MG63 (cell line): Measurements from ENCODE around the gene PJA2. TPM values are rescaled to one million over a fixed set of nuclear protein-coding genes. Genes with fewer than 3 reads are reported as not detected.

ENCODE experiments used
- DNase-seq: peaks from one replicate; pipeline ENCODE4 v3.0.0-alpha.2; 2020
- H3K27me3 ChIP-seq: fragments of 250-450 bp; sonication (Bioruptor Pico); 2 replicates; pipeline ENCODE4 v1.5.1; 2020; ENCODE audit warnings: mild to moderate bottlenecking, moderate library complexity
- H3K36me3 ChIP-seq: fragments of 250-450 bp; sonication (Bioruptor Pico); 2 replicates; pipeline ENCODE4 v1.5.1; 2020; ENCODE audit warnings: mild to moderate bottlenecking, moderate library complexity
- H3K4me3 ChIP-seq: fragments of 250-450 bp; sonication (Bioruptor Pico); 2 replicates; pipeline ENCODE4 v1.5.1; 2020; ENCODE audit warnings: mild to moderate bottlenecking, moderate library complexity
- H3K9me3 ChIP-seq: fragments of 250-450 bp; sonication (Bioruptor Pico); 2 replicates; pipeline ENCODE4 v1.5.1; 2020; ENCODE audit warnings: mild to moderate bottlenecking, moderate library complexity
- total RNA-seq: library from RNA; depleted of rRNA; stranded (reverse); fragments of >200 nt; shearing (Covaris generic); gene quantifications from 2 replicates; pipeline ENCODE4 v1.2.3, GENCODE V29; 2014; ENCODE audit warnings: low replicate concordance

Gene PJA2
- total RNA-seq, 1 experiment from 2014 or later = 43.8 TPM

DNA sequence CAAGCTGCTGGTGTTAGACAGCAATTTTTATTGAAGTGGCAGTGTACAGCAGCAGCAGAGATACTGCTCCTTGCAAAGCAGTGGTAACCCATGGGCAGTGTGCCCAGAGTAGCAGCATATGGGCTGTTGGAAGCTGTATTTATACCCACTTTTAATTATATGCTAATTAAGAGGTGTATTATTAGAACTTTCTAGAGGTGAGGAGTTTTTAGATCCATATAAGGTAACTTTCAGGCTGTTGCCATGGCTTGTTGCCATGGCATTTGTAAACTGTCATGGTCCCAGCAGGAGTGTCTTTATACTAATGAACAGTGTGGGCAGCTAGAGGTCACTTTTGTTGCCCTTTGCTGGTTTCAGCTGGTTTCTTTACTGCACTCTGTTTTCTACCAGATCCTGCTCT, 3.7 kb upstream of the PJA2 start:
- Histone ChIP-seq H3K9me3 (peaks cover 2% of the 10 kb centered on the region; the same call in 1 of the 2 replicates), H3K4me3 (no peak overlapping the region), H3K36me3 (no peaks in the 10 kb centered on the region), H3K27me3 (no peaks in the 10 kb centered on the region)
- peak; percentile 41 for DNase-seq

DNA sequence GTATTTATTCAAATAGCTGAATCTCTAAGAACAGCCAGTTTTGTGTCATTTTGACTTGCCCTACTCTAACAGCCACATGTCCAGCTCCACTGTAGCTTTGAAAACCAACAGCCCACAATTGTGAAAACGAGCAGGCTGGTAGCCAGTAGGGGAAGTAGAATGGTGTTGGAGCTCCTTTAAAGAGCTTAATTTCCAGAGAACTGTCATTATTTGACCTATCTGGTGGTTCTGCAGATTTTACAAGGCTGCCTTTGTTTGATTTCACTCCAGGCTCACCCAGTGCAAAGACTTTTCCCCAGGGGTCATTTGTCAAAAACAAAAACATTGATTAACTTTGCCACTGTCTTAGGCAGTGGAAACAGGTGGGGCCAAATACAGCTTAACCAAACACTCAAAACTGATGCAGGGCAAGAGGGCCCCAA, 3.2 kb upstream of the PJA2 start:
- no peak overlapping the region for H3K4me3 ChIP-seq
- no peak for DNase-seq
- peaks cover 2% of the 10 kb centered on the region; the same call in 1 of the 2 replicates for H3K9me3 ChIP-seq
- H3K36me3 ChIP-seq = no peaks in the 10 kb centered on the region
- no peaks in the 10 kb centered on the region for H3K27me3 ChIP-seq

DNA sequence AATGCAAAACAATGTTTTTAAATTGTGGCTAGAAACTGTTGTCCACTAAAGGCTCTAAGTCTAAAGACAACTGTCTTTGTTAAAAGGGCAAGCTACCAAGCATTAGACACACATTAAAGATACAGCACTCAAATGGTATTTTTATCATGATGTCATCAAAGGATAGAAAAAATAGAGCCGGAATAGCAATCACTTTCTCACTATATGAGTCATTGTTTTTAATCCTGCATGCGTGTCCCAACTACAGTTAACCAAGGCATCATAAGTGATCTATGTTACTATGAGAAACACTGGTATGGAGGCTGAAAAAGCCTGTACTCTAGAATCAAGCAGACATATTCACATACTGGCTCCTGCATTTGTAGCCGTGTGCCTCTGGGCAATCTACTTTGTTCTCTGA, 1.9 kb upstream of the PJA2 start:
- Histone ChIP-seq H3K4me3 (peak overlapping the region; percentile 55; the same call in 1 of the 2 replicates), H3K9me3 (peaks cover 2% of the 10 kb centered on the region; the same call in 1 of the 2 replicates), H3K27me3 (no peaks in the 10 kb centered on the region), H3K36me3 (0 out of 2 replicates have a peak, but pooled peaks cover 3% of the 10 kb centered on the region)
- no peak for DNase-seq

DNA sequence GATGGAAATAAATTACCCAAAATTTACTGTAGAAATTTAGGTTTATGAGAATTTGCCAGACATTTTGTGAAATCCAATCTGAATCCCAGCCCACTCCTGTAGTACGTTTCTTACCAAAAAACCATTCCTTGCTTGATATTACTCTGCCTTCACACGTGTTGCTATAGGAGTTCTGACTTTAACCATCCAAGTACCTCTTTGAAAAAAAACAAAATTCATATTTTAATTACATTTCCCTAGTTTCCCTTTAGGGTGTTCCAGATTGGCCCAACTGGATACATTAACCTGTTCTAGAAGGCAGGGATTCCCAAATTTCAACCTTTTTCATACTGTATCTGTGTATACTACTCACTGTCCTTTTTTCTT, 1.4 kb upstream of the PJA2 start:
- H3K36me3 ChIP-seq = 0 out of 2 replicates have a peak, but pooled peaks cover 4% of the 10 kb centered on the region
- peak overlapping the region; percentile 55 for H3K4me3 ChIP-seq
- H3K9me3 ChIP-seq = peaks cover 4% of the 10 kb centered on the region; the same call in 1 of the 2 replicates
- H3K27me3 ChIP-seq = no peaks in the 10 kb centered on the region
- no peak for DNase-seq

DNA sequence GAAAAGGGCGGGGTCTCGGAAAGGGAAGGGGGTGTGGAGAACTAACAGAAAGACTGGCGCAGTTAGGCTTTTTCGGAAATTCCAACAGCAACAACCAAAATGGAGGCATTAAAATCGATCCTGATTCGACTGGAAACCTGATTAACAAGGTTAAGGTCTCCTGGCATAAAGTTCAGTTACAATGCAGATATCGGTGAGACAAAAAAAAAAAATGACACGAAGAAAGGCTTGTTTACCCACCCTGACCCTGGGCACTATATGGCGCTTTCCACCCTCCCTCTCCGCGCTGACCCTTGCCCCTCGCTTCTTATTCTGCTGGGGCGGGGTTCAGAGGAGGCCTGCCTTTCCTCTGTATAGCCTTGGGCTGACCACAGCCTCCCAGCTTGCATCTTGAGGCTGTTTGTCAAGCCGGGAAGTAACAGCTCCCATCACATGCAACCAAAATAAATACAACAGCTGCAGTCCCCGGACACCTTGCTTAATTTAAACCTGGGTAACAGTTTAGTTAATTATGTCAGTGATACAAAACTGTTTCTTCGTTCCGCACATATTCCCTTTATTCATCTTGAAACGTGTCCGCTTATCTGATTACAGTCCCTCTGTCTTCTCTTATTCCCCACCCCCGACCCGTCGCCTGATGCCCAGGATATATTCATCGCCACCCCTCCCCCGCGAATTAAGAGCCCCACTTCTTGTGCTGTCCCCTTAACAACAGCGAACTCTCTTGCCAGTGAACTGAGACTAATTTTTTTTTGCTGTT, 795 bp upstream of the PJA2 start:
- peak; percentile 88 for DNase-seq
- 0 out of 2 replicates have a peak, but pooled peaks cover 4% of the 10 kb centered on the region for H3K36me3 ChIP-seq

DNA sequence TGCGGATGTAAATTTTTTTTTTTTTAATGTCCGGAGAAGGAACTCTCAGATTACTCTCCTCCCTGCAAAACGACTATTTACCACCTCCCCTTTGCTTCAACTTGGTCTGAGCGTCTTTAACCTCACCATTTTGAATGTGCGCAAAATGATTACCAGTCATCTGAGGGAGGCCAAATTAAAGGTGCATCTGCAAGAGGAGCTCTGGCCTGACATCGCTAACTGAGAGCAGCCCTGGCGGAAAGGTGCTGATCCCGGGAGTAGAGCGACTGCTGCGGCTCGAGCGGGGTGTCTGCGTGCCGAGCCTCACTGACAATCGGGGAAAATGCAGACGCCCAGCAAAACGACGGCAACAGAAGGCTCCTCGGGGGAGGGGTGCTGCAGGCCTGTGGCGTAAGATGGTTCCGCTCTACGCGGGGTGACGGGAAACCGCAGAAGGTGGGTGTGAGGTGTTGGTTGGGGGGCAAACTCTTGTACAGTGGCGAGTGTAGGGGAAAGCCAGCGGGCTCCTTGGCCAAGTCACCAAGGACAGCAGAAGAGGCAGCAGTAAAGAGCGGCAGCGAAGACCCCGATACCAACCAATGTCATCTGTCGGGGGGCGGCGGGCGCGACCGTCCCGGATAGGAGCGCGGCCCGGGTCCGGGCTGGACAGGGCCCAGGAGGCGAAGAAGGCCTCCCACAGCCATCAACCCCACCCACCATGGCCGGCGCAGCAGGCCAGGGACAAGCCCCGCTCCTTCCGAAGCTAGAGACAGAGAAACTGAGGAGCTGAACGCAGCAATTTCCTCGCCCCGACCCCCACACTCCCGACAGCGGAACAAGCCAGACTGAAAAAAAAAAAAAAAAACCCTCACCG, 557 bp downstream of the PJA2 start:
- peak; percentile 84 for DNase-seq
- Histone ChIP-seq H3K9me3 (peaks cover 11% of the 10 kb centered on the region), H3K36me3 (peaks cover 10% of the 10 kb centered on the region), H3K4me3 (peak overlapping the region; percentile 88), H3K27me3 (no peaks in the 10 kb centered on the region)

More for the DNA sequence above, 795 bp upstream of the PJA2 start:
- Histone ChIP-seq H3K4me3 (peak overlapping the region; percentile 55), H3K9me3 (0 out of 2 replicates have a peak, but pooled peaks cover 3% of the 10 kb centered on the region), H3K27me3 (no peaks in the 10 kb centered on the region)

DNA sequence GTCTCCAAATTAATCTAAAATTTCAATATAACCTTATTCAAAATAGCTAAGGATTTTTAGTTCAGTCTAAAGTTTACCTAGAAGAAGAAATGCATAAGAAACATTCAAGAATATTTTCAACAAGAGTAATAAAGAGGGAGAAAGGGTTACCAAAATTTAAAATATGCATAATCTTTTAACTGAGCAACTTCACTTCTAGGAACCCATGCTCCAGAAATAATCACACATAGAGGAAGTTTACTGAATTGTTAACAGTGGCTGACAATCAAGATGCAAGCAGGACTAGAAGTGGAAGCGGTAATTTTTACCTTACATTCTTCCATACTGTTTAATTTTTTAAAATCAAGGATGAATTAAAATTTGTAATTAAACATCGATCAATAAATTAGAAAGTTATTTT, 1.9 kb downstream of the PJA2 start:
- no peaks in the 10 kb centered on the region for H3K27me3 ChIP-seq
- DNase-seq = no peak

DNA sequence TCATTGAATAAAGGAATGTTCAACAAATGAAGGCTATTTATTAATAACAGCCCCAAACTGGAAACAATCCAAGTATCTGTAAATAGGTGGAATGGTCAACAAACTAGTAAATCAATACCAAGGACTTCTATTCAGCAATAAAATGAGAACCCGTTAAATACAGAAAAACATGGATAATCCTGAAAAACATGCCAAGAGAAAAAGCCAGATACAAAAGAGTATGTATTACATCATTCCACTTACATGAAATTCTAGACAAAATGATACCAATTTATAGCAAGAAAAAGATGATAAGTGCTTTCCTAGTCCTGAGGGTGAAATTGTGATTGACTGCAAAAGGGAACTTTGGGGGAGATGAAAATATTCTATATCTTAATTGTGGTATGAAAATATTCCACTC, 3.1 kb downstream of the PJA2 start:
- Histone ChIP-seq H3K36me3 (peaks cover 16% of the 10 kb centered on the region), H3K27me3 (no peaks in the 10 kb centered on the region), H3K4me3 (peak overlapping the region; percentile 88), H3K9me3 (peaks cover 19% of the 10 kb centered on the region)
- no peak for DNase-seq

More for the DNA sequence above, 1.9 kb downstream of the PJA2 start:
- peak overlapping the region; percentile 88 for H3K4me3 ChIP-seq
- peaks cover 13% of the 10 kb centered on the region for H3K36me3 ChIP-seq
- peaks cover 16% of the 10 kb centered on the region for H3K9me3 ChIP-seq

DNA sequence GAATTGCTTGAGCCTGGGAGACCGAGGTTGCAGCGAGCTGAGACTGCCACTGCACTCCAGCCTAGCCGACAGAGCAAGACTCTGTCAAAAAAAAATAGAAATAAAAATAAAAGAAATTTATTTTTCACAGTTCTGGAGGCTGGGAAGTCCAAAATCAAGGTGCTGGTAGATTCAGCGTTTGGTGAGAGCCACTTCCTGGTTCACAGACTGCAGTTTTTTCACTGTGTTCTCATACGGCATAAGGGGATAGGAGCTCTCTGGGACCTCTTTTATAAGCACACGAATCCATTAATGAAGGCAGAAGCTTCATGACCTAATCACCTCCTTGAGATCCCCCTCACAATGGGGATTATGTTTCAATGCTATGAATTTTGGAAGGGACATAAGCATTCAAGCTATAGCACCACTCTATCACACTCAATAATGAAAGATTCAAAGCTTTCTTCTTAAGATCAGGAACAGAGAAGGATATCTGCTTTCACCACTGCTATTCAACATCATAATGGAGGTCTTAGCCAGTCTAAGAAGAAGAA, 5.3 kb downstream of the PJA2 start:
- H3K27me3 ChIP-seq = no peaks in the 10 kb centered on the region
- no peak overlapping the region for H3K4me3 ChIP-seq
- peaks cover 19% of the 10 kb centered on the region for H3K36me3 ChIP-seq
- H3K9me3 ChIP-seq = peaks cover 19% of the 10 kb centered on the region
- no peak for DNase-seq

DNA sequence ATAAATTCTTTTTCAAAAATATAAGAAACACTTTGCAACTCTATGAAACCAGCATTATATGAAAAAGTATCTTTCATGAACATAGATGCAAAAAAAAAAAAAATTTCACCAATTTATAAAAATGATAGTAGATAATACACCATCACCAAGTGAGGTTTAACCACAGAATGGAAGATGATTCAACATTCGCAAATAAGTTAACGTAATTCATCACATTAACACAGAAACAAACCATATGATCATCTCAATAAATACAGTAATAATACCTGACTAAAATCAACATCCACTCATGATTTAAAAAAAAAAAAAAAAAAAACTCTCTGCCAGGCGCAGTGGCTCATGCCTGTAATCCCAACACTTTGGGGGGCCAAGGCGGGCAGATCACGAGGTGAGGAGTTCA, 6.3 kb downstream of the PJA2 start:
- Histone ChIP-seq H3K4me3 (no peak overlapping the region), H3K27me3 (no peaks in the 10 kb centered on the region), H3K36me3 (peaks cover 19% of the 10 kb centered on the region), H3K9me3 (peaks cover 19% of the 10 kb centered on the region)
- DNase-seq = no peak

DNA sequence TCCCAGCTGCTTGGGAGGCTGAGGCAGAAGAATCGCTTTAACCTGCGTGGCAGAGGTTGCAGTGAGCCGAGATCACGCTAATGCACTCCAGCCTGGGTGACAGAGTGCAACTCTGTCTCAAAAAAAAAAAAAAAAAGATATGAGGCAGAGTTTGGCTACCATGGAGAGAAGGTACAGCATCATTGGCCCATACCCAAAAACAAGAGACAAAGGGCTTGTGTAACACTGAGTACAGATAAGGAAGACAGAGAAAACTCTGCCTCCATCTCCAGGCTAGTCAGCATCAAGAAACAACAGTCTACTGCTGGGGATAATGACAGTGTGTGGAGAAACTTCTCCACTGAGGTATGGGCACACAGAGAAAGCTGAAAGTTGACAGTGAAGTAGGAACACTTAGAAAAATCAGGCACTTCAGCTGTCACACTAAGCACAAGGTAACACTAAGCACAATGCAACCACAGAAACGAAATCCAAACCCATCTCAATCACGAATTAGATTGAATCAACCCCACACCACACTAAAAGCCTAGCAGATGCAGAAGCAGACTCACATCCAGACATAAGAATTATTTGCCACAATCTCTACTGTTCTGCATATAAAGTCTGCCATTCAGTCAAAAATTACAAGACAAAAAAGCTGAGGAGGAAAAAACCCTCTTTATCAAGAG, 10.5 kb downstream of the PJA2 start:
- Histone ChIP-seq H3K36me3 (peaks cover 11% of the 10 kb centered on the region), H3K9me3 (peaks cover 8% of the 10 kb centered on the region), H3K27me3 (no peaks in the 10 kb centered on the region), H3K4me3 (no peak overlapping the region)
- no peak for DNase-seq

DNA sequence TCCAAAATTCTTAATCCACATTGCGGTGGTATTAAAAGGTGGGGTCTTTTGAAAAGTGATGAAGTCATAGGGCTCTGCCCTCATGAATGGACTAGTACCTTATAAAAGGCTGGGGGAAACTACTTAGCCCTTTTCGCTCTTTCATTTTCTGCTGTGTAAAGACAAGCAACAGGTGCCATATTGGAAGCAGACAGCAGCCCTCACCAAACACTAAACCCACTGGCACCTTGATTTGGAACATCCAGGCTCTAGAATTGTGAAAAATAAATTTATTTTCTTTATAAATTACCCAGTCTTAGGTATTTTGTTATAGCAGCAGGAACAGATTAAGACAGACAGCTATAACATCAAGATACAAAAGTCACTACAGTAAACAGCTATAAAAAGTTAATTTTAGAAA, 12.8 kb downstream of the PJA2 start:
- no peak for DNase-seq
- H3K9me3 ChIP-seq = no peaks in the 10 kb centered on the region; the same call in 1 of the 2 replicates

DNA sequence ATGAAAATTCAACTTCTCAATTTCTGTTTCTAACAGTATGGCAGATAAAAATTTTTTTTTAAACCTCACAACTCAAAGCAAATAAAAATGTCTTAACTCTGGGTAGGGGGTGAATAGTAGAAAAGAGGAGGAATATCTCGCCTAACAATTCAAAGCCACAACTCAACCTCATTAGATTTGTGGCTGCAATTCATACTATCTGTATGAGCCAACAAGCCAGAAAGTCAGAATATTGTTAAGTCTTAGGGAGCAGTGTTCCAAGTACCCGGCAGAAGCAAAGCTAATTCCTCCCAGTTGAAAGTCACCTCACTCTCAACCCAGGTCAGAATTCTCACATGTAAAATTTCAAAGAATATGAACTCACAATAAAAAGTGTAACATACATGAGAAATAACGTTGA, 15.0 kb downstream of the PJA2 start:
- DNase-seq = no peak

More for the DNA sequence above, 12.8 kb downstream of the PJA2 start:
- Histone ChIP-seq H3K36me3 (peaks cover 7% of the 10 kb centered on the region), H3K27me3 (no peaks in the 10 kb centered on the region), H3K4me3 (no peak overlapping the region)

DNA sequence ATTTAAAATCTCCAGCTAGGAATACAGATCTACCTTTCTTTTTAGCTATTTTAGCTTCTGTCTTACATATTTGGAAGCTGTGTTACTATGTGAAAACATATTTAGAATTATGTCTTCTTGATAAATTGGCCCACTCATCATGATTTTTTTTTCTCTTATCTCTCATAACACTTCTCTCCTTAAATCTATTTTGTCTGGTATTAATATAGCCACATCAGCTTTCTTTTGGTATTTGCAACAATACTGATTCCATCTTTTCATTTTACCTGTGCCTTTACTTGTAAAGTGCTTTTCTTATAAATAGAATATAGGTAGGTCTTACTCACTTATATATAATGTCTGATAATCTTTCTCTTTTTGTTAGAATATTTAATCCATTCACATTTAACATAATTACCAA, 19.6 kb downstream of the PJA2 start:
- Histone ChIP-seq H3K27me3 (no peaks in the 10 kb centered on the region), H3K9me3 (peaks cover 9% of the 10 kb centered on the region), H3K36me3 (peaks cover 7% of the 10 kb centered on the region), H3K4me3 (no peak overlapping the region)
- DNase-seq = no peak

More for the DNA sequence above, 15.0 kb downstream of the PJA2 start:
- H3K4me3 ChIP-seq = no peak overlapping the region
- no peaks in the 10 kb centered on the region for H3K27me3 ChIP-seq
- peaks cover 9% of the 10 kb centered on the region for H3K9me3 ChIP-seq
- H3K36me3 ChIP-seq = peaks cover 11% of the 10 kb centered on the region

DNA sequence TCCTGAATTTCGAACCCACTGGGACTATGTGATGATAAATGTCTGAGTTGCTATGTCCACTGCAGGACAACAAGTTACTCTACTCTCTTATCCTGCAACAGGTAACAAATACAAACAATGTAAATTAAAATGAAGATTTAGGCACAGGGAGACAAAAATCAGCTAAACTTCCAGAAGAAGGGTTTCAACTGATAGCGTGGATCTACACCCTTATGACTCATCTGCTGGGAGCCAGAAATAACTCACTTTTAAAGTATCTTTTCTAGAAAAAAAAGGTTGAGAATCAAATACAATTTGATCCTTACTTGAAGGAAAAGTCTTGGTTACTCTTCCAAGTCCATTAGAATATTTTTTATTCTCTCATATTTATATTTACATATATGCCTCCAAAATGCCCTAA, 21.4 kb downstream of the PJA2 start:
- no peak overlapping the region for H3K4me3 ChIP-seq
- H3K27me3 ChIP-seq = no peaks in the 10 kb centered on the region
- H3K9me3 ChIP-seq = peaks cover 9% of the 10 kb centered on the region
- peaks cover 7% of the 10 kb centered on the region for H3K36me3 ChIP-seq
- no peak for DNase-seq

DNA sequence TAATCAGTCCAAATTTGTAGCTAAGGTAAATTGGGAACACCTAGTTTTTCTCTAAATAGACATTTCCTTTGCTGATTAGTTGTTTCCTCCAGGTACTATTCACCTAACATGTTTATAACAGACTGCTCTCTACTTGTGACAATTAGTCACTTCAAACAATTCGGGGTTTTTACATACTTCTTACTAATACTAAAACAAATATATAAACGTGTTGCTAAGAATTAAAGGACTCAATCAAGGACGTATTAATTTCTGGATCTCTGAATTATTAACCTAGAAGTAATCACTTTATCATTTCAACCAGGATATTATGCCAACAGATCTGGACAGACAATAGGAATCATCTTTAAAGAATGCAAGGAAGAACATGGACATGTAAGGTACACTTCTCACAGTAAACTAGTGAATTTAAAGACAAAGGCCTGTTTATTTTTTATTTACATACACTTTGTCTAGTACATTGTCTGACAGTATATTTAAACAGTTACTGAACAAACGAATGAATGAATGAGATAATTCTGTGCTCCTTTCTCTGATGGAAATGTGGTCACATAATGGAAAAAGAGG, 22.3 kb downstream of the PJA2 start:
- Histone ChIP-seq H3K36me3 (peaks cover 6% of the 10 kb centered on the region), H3K9me3 (peaks cover 9% of the 10 kb centered on the region), H3K4me3 (no peak overlapping the region), H3K27me3 (no peaks in the 10 kb centered on the region)
- no peak for DNase-seq
